Urinary bladder (tissue), 4 donors: ENCODE results near the gene SMTNL2. TPM values are rescaled to one million over a fixed set of nuclear protein-coding genes. Genes with fewer than 3 reads are reported as not detected.
"Not testable (repeated sequence)": the region's sequence is repeated elsewhere in the genome, so short reads cannot be mapped to it uniquely, and the experiment has no call there.

Experiments
- DNase-seq: peaks from one replicate; pipeline ENCODE4 v3.0.0-alpha.2; 2015; ENCODE audit errors: extremely low spot score
- H3K27ac ChIP-seq: one replicate; pipeline ENCODE4 v1.5.1; 2013; ENCODE audit warnings: low read depth, mild to moderate bottlenecking, moderate library complexity
- H3K36me3 ChIP-seq: one replicate; pipeline ENCODE4 v1.6.1; 2013; ENCODE audit warnings: mild to moderate bottlenecking, moderate library complexity; ENCODE audit not compliant: insufficient read depth
- H3K4me1 ChIP-seq: one replicate; pipeline ENCODE4 v1.6.1; 2013; ENCODE audit warnings: mild to moderate bottlenecking, moderate library complexity; ENCODE audit not compliant: insufficient read depth
- H3K4me3 ChIP-seq: one replicate; pipeline ENCODE4 v1.5.1; 2013; ENCODE audit warnings: low read depth, low read length
- WGBS: extraction: QIAGEN DNeasy Blood & Tissue Kit; methylation state at CpG from one replicate; pipeline ENCODE4 v1.1.7; 2013; 5-methylcytosine and 5-hydroxymethylcytosine counted together
- polyA plus RNA-seq: library from polyadenylated mRNA; stranded (reverse); fragments of 200-250 nt; gene quantifications from one replicate; pipeline ENCODE4 v1.2.3, GENCODE V29; 2013
- total RNA-seq: library from RNA; depleted of rRNA; stranded (reverse); fragments of >200 nt; gene quantifications from one replicate; pipeline ENCODE4 v1.2.3, GENCODE V29; 2014
- donor health status: healthy with polysubstance abuse.
- donor health status: healthy.

Gene SMTNL2
- total and polyA plus RNA-seq, 2 donors: 5.0 to 8.0 TPM

DNA sequence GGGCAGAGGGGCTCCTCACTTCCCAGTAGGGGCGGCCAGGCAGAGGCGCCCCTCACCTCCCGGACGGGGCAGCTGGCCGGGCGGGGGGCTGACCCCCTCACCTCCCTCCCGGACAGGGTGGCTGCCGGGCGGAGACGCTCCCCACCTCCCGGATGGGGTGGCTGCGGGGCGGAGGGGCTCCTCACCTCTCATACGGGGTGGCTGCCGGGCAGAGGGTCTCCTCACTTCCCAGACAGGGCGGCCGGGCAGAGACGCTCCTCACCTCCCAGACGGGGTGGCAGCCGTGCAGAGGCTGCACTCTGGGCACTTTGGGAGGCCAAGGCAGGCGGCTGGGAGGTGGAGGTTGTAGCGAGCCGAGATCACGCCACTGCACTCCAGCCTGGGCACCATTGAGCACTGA lies 6.0 kb upstream of the SMTNL2 start:
- not testable (repeated sequence) for H3K27ac ChIP-seq, H3K36me3 ChIP-seq, H3K4me1 ChIP-seq, H3K4me3 ChIP-seq, DNase-seq
- 96% methylated on average over 20 of the region's 24 CpGs for WGBS

DNA sequence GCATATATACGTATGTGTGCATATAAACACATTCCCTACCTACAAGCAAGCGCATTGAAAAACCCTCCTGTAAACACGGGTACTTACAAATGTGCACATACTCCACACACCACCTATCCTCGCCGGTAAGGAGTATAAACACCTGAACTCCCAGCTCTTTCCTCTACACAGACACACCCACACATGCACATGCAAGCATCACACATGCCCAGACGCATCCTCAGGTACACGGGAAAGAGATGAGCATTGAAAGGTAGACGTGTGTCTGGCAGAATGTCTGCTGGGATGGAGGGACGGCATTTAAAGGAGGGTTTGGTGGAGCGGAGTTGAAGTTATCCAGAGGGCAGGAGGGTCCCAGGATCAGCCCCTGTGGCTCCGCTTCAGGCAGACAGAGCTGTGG lies 4.7 kb upstream of the SMTNL2 start:
- 76% methylated on average over 11 of the region's 11 CpGs for WGBS
- Histone ChIP-seq H3K4me1 (no peaks in the 10 kb centered on the region), H3K36me3 (no peaks in the 10 kb centered on the region), H3K4me3 (no peak overlapping the region), H3K27ac (no peak overlapping the region)
- no peak for DNase-seq

DNA sequence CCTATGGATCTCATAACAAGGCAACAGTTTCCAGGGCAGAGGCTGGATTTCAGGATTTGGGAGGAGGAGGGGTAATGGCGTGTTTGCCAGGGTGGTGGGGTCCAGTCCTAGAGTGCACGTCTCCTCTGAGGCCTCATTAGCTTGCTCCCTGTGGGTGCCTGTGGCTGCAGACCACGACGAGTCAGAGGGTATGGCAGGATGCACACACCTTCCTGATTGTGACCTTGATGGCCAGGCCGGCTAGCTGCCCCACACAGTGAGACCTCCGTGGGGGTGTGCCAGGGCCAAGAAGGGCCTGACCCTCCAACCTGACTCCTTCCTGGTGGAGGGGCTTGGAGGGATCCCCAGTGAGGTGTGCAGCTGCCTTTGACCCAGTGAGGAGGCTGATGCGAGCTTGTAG lies 4.0 kb upstream of the SMTNL2 start:
- 53% methylated on average over 7 of the region's 7 CpGs for WGBS
- Histone ChIP-seq H3K4me1 (no peaks in the 10 kb centered on the region), H3K36me3 (no peaks in the 10 kb centered on the region), H3K27ac (no peak overlapping the region), H3K4me3 (no peak overlapping the region)
- DNase-seq: no peak

DNA sequence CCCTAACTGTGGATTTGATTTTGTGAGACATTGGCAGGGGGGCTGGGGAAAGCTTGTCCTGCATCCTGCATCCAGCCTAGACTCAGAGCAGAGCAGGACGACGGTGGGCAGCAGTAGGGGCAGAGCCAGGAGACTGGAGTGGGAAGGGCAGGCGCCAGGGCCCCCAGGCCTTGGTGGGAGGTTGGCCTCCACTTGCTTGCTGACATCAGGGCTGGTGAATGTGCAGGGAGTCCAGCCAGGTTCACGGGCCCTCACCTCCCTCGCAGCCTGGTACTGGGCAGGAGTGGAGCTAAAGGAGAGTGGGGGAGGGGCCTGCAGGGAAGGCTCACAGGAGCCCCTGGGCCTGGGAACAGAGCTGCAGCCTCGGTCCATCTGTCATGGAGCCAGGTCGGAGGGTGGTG lies 2.2 kb upstream of the SMTNL2 start:
- H3K27ac ChIP-seq: no peak overlapping the region
- DNase-seq: no peak
- no peaks in the 10 kb centered on the region for H3K36me3 ChIP-seq
- WGBS: 58% methylated on average over 7 of the region's 7 CpGs
- H3K4me1 ChIP-seq: no peaks in the 10 kb centered on the region
- H3K4me3 ChIP-seq: no peak overlapping the region

DNA sequence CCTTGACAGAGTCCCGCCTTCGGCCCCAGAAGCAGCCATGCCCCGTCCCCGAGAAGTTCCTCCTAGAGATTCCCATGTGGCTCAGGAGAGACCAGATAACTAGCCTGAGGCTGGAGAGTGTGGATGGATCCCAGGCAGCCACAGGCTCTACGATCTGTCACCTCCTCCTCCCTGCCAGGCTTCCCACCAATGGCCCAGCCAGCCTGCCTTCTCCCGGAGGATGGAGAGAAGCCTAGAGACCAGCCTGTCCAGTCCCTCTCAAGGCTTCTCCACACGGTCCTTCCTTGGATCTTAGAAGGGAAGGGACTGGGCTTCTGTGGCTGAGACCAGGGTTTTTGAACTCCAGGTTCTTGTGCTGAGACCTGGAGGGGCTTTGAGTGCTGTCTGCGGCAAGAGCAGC lies 1.6 kb upstream of the SMTNL2 start:
- 85% methylated on average over 8 of the region's 8 CpGs for WGBS
- Histone ChIP-seq H3K27ac (no peak overlapping the region), H3K4me3 (no peak overlapping the region), H3K4me1 (no peaks in the 10 kb centered on the region), H3K36me3 (no peaks in the 10 kb centered on the region)
- no peak for DNase-seq

DNA sequence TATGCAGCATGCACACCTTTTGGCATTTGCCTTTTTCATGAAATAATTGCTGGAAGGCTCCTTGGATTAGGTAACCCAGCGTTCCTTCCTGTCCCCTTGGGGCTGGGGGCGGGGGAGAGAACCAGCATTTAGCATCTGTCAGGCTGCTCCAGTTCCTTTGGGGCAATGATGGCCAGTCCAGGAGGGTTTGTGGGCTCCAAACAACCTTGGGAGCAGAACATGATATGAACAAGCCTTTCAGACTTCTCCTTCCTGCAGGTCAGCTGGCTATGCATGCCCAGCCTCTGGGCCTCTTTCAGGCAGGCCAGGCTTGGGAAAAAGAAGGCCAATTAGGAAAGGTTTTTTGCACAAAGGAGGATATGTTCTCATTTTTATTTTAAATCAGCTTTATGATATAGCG lies 1.1 kb upstream of the SMTNL2 start:
- no peak for DNase-seq
- WGBS: 87% methylated on average over 3 of the region's 3 CpGs
- Histone ChIP-seq H3K36me3 (no peaks in the 10 kb centered on the region), H3K4me3 (no peak overlapping the region), H3K4me1 (no peaks in the 10 kb centered on the region), H3K27ac (no peak overlapping the region)

DNA sequence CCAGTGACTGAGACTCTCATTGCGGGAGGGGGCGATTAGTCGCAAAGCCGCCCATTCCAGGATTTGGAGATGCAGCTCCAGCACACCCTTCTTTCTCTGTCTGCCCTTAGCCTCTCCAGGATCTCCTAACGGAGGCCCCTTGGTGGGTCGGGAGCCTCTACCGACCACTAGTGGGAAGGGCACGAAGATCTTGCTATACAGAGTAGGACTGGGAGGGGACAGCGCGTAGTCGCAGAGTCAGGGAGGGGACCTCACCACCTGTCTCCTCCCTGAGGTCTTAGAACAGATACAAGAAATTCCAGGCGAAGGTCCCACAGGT lies 588 bp upstream of the SMTNL2 start:
- H3K27ac ChIP-seq: no peak overlapping the region
- 15% methylated on average over 12 of the region's 12 CpGs for whole genome bisulfite sequencing
- no peaks in the 10 kb centered on the region for H3K36me3 ChIP-seq
- H3K4me3 ChIP-seq: peak overlapping the region; percentile 43
- no peak for DNase-seq
- no peaks in the 10 kb centered on the region for H3K4me1 ChIP-seq

DNA sequence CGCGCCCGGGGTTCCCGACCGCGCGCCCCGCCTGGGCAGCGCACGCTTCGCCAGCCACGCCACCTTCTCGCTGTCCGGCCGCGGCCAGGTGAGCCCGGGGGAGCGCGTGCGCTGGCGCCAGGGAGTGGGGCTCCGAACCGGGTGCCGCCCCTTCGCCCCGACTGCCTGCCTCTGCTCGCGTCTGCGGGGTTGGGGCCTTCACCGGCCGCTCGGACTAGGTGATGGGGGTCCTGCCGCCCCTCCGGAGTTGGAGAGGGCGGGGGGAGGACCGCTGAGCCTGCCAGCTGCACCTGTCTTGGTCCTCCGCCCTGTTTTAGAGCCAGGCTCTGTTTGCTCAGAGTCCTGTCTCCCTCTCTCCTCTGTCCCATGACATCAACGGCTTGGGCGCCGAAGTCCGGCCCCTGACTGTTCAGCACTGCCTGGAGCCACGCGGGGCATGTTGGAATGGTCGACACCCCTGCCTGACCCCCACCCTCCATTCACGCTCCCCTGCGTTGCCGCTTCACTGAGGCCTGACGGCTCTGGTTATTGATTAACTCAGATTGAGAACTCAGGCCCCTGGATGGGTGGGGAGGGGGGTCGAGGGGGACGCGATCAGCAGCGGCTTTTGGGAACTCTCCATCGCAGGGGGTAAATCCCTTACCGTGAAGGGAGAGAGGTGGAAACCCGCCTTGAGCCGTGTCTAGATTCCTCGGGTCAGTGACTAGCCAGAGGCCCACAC lies 748 bp downstream of the SMTNL2 start:
- DNase-seq: no peak
- H3K27ac ChIP-seq: no peak overlapping the region
- H3K4me3 ChIP-seq: peak overlapping the region; percentile 43
- 22% methylated on average over 57 of the region's 57 CpGs for WGBS
- no peaks in the 10 kb centered on the region for H3K36me3 ChIP-seq
- H3K4me1 ChIP-seq: no peaks in the 10 kb centered on the region

DNA sequence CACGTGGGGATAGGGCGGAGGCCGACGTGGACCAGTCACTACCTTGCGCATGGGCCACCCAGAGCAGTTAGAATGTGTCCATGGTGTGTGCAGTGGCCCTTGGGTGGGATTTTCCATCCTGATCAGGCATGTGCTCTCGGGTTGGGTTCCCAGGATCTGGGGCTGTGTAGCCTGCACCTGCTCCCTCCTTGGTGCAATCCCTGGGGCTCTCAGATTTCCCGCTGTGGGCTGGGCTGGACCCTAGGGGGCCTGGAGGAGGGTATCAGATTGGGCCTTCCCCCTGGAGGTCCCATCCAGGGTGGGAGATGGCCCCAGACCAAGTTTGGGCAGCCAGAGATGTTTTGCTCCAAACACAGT lies 1.3 kb downstream of the SMTNL2 start:
- H3K4me3 ChIP-seq: no peak overlapping the region
- H3K4me1 ChIP-seq: no peaks in the 10 kb centered on the region
- H3K27ac ChIP-seq: no peak overlapping the region
- 78% methylated on average over 7 of the region's 7 CpGs for WGBS
- H3K36me3 ChIP-seq: no peaks in the 10 kb centered on the region
- no peak for DNase-seq

DNA sequence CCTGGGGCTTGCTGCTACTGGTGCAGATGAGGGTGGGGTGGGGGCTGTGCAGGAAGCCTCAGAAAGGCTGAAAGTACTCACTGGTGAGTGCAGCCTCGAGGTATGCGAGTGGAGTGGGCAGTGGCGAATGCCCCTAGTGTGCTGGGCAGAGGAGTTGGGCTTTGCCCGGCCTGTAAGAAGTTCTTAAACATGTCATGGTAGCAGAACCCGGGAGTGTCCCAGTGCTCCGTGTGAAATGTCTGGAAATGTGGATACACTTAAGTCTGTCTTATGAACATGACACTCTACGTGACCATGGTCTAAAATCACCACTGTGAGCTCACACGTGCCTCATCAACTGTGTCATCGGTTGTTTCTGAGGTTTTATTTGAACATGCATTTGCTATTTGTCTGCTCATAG lies 1.7 kb downstream of the SMTNL2 start:
- Histone ChIP-seq H3K36me3 (no peaks in the 10 kb centered on the region), H3K4me1 (no peaks in the 10 kb centered on the region), H3K27ac (no peak overlapping the region), H3K4me3 (no peak overlapping the region)
- 84% methylated on average over 9 of the region's 9 CpGs for WGBS
- no peak for DNase-seq

DNA sequence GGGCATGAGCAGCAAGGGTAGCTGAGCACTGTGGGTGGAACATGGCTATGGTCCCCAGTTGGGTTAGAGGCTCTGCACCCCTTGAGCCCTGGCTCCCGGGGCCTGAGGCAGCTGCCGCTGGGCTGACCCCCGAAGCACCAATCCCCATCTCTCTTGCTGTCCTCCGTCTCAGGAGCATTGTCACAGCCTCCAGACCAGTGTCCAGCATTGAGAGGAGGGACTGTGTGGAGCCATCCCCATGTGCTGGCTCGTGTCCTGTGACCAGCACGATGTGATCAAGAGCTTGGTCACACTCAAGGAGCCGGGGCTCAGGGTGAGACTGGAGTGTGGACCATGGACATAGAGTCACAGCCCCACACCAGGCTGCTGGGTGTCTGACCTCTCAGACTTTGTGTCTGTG lies 2.9 kb downstream of the SMTNL2 start:
- no peak for DNase-seq
- H3K27ac ChIP-seq: no peak overlapping the region
- no peak overlapping the region for H3K4me3 ChIP-seq
- H3K4me1 ChIP-seq: no peaks in the 10 kb centered on the region
- no peaks in the 10 kb centered on the region for H3K36me3 ChIP-seq
- WGBS: 87% methylated on average over 7 of the region's 7 CpGs

DNA sequence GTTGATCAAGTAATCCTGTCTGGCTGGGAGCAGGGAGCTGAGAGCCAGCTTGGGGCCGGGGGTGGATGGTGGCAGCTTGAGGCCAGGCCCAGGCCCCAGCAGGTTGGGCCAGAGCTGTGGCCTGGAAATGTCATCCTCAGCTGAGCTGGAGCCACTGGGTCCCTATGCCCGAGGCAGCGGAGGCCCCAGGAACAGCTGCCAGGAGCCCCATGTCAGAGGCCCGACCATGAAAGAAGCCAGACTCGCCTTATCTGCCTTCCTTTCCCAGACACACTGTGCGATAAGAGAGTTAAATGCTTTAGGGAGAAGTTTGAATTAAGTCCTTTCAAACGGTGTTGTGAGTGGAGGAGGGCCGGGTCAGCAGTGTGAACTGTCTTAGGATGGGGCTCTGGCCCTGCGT lies 3.5 kb downstream of the SMTNL2 start:
- no peak overlapping the region for H3K4me3 ChIP-seq
- 48% methylated on average over 9 of the region's 9 CpGs for WGBS
- no peak for DNase-seq
- H3K27ac ChIP-seq: no peak overlapping the region
- H3K36me3 ChIP-seq: no peaks in the 10 kb centered on the region
- no peaks in the 10 kb centered on the region for H3K4me1 ChIP-seq

DNA sequence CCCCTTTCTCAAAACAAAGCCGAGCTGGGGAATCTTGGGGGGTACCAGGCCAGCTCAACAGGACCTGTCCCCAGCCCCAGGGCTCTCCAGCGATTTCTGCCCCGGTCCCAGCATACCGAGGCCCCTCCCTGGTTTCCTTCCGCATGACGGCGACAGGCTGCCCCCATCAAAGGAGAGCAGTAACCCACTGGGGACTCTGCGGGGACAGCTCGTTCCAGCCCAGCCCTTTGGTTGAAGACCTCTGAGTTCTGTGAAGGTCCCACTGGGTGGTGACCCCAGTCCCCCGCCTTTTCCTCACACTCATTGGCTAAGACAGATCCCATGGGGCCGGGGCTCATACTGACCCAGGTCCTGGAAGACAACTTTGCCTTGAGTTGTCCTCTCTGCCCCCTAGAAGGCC lies 4.1 kb downstream of the SMTNL2 start:
- Histone ChIP-seq H3K36me3 (no peaks in the 10 kb centered on the region), H3K4me3 (no peak overlapping the region), H3K27ac (no peak overlapping the region), H3K4me1 (no peaks in the 10 kb centered on the region)
- no peak for DNase-seq
- 72% methylated on average over 11 of the region's 11 CpGs for WGBS

DNA sequence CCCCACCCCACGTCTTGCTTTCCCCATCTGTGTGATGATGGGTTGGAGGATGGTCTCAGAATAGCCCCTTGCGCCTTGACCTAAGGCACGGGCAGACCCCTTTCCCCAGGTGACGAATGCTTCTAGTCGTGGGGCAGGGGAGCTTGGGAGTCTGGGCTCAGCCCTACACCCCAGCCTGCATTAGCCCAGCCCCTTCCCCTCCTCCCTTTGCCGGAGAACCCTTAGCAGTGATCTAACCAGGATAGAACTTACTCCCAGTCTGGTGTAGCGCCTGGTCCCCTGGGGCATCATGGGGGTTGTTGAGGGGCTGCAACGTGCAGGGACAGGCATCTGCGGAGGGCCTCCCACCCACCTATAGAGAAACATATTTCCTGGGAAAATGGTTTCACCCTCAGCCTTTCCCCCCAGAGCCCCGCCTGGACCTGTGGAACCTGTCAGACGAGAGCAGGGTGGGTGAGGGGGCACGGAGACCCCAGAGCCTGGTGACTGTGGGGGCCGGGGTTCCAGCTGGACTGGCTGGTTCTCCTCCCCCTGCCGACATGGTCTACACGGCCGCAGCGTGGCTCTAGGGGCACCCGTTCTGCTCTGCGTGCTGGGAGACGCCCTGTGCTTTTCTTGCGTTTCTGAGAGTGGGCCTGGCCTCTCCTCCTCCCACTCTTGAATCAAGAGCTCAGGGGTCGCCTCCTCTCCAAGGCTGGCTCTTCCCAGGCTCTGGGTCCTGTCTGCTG lies 4.7 kb downstream of the SMTNL2 start:
- 82% methylated on average over 22 of the region's 22 CpGs for WGBS
- H3K4me1 ChIP-seq: no peaks in the 10 kb centered on the region
- no peak for DNase-seq
- H3K4me3 ChIP-seq: no peak overlapping the region
- no peak overlapping the region for H3K27ac ChIP-seq
- no peaks in the 10 kb centered on the region for H3K36me3 ChIP-seq
